GM12878 (cell line): ENCODE measurements around the gene SLC45A3. TPM values are rescaled to one million over a fixed set of nuclear protein-coding genes. Genes with fewer than 3 reads are reported as not detected.

Experiments used
- ATAC-seq: fragments of 200-7000 bp; cut with Tn5 transposase; 3 replicates; pipeline ENCODE4 v1.9.1; 2020; ENCODE audit warnings: mild to moderate bottlenecking, moderate library complexity
- BruUV-seq: library from RNA; stranded (reverse); fragments of 400-500 nt; replicated peaks from 2 replicates; lab custom pipeline; 2021; lab: Mats Ljungman, UMichigan
- CTCF ChIA-PET: fragments of 300-600 bp; sonication (Branson Sonifier 250); formaldehyde crosslinking; extraction: SDS; loops from one replicate; lab custom pipeline; 2021; ENCODE audit warnings: inconsistent platforms; lab: Yijun Ruan, JAX
- POLR2A ChIA-PET: fragments of 350-600 bp; formaldehyde crosslinking; extraction: SDS; loops from one replicate; lab custom pipeline; 2021; ENCODE audit warnings: inconsistent platforms; lab: Charles Lee
- RAD21 ChIA-PET: fragments of 300-600 bp; sonication (Branson Sonifier 250); formaldehyde crosslinking; loops from one replicate; lab custom pipeline; 2023; ENCODE audit warnings: antibody characterized with exemption; ENCODE audit not compliant: unreplicated experiment; lab: Charles Lee
- SMC1A ChIA-PET: fragments of 300-600 bp; sonication (Branson Sonifier 250); formaldehyde crosslinking; loops from one replicate; lab custom pipeline; 2023; ENCODE audit not compliant: unreplicated experiment, uncharacterized antibody; lab: Charles Lee
- DNase-seq: peaks from one replicate; pipeline ENCODE4 v3.0.0-alpha.2; 2011; ENCODE audit warnings: low read depth, low spot score
- FAIRE-seq: peaks from 3 replicates; lab custom pipeline; 2011; peaks lifted over from hg19 to GRCh38; lab: Jason Lieb, UNC
- H2AFZ ChIP-seq: 2 replicates; pipeline ENCODE4 v1.6.0; 2011; ENCODE audit warnings: low read depth, low read length, control low read depth; ENCODE audit not compliant: control insufficient read depth
- H3K27ac ChIP-seq: 2 replicates; pipeline ENCODE4 v1.5.1; 2011; ENCODE audit warnings: control low read depth; ENCODE audit not compliant: control insufficient read depth, insufficient read depth
- H3K27me3 ChIP-seq, 2 experiments: replicated peaks in 1 of 2; 2 replicates each; pipeline versions ENCODE4 v1.6.0 to v1.6.1; 2011; ENCODE audit warnings: low read length in 1 of 2; ENCODE audit not compliant: control insufficient read depth in 2 of 2, insufficient read depth in 2 of 2
- H3K36me3 ChIP-seq, 2 experiments: 2 replicates each; pipeline ENCODE4 v1.5.1; 2011; ENCODE audit warnings: low read length in 1 of 2; ENCODE audit not compliant: control insufficient read depth in 2 of 2, insufficient read depth in 2 of 2
- H3K4me1 ChIP-seq: 2 replicates; pipeline ENCODE4 v1.6.1; 2011; ENCODE audit warnings: mild to moderate bottlenecking, low read length, moderate library complexity, mixed read lengths; ENCODE audit not compliant: control insufficient read depth, insufficient read depth
- H3K4me2 ChIP-seq: 2 replicates; pipeline ENCODE4 v1.6.0; 2011; ENCODE audit warnings: control low read depth; ENCODE audit not compliant: control insufficient read depth, insufficient read depth
- H3K4me3 ChIP-seq: fragments of 200-600 bp; sonication (generic); 2 replicates; pipeline ENCODE4 v1.5.1; 2016
- H3K79me2 ChIP-seq: 2 replicates; pipeline ENCODE4 v1.6.0; 2011; ENCODE audit warnings: low read length; ENCODE audit not compliant: control insufficient read depth, insufficient read depth
- H3K9ac ChIP-seq: 2 replicates; pipeline ENCODE4 v1.8.0; 2011; ENCODE audit warnings: low read length, control low read depth, mixed read lengths; ENCODE audit not compliant: control insufficient read depth, insufficient read depth
- H3K9me3 ChIP-seq: replicated peaks from 3 replicates; pipeline ENCODE4 v1.5.1; 2011; ENCODE audit warnings: mild to moderate bottlenecking, low read length; ENCODE audit not compliant: control insufficient read depth, insufficient read depth
- H4K20me1 ChIP-seq: 2 replicates; pipeline ENCODE4 v1.6.0; 2011; ENCODE audit not compliant: control insufficient read depth, insufficient read depth
- FOXM1 ChIP-seq: IDR thresholded peaks from 2 replicates; pipeline ENCODE4 v1.6.1; 2012; ENCODE audit warnings: low read depth, mild to moderate bottlenecking, inconsistent platforms, low read length, moderate library complexity
- HSF1 ChIP-seq: fragments of 150-350 bp; IDR thresholded peaks from 2 replicates; pipeline ENCODE4 v1.6.1; 2014; ENCODE audit warnings: mild to moderate bottlenecking, low read depth, low read length
- KAT2A ChIP-seq: conservative IDR thresholded peaks from 2 replicates; pipeline ENCODE4 v1.6.1; 2011; ENCODE audit warnings: low read depth, low read length; ENCODE audit not compliant: control insufficient read depth
- MTA2 ChIP-seq: fragments of 450-650 bp; IDR thresholded peaks from 2 replicates; pipeline ENCODE4 v1.6.1; 2016; ENCODE audit warnings: low read depth, mild to moderate bottlenecking, moderate library complexity
- RB1 ChIP-seq: fragments of 450-650 bp; formaldehyde crosslinking; IDR thresholded peaks from 2 replicates; pipeline ENCODE4 v1.6.1; 2017; ENCODE audit warnings: mild to moderate bottlenecking, borderline replicate concordance
- SREBF1 ChIP-seq: IDR thresholded peaks from 2 replicates; pipeline ENCODE4 v1.6.1; 2012; ENCODE audit warnings: mild to moderate bottlenecking, low read length
- STAT1 ChIP-seq: fragments of 450-650 bp; conservative IDR thresholded peaks from 2 replicates; pipeline ENCODE4 v1.6.1; 2014; ENCODE audit warnings: antibody characterized with exemption, mild to moderate bottlenecking
- SUZ12 ChIP-seq: fragments of 200-600 bp; sonication (generic); IDR thresholded peaks from one replicate; pipeline ENCODE4 v1.6.1; 2018; ENCODE audit warnings: antibody characterized with exemption, mild to moderate bottlenecking; ENCODE audit not compliant: unreplicated experiment
- ZBTB40 ChIP-seq: fragments of 450-650 bp; IDR thresholded peaks from 2 replicates; pipeline ENCODE4 v1.6.1; 2016; ENCODE audit warnings: mild to moderate bottlenecking, moderate library complexity, borderline replicate concordance
- ZNF217 ChIP-seq: fragments of 450-650 bp; IDR thresholded peaks from 2 replicates; pipeline ENCODE4 v1.6.1; 2017; ENCODE audit warnings: antibody characterized with exemption, mild to moderate bottlenecking
- WGBS: methylation state at CpG from one replicate; pipeline ENCODE4 v1.1.6; 2016; ENCODE audit warnings: low lambda C conversion rate; ENCODE audit not compliant: insufficient replicate concordance, insufficient coverage; ENCODE audit errors: missing lambda C conversion rate; 5-methylcytosine and 5-hydroxymethylcytosine counted together
- in situ Hi-C: fragments of 300-500 bp; cut with MboI; formaldehyde crosslinking; loops from 9 replicates; pipeline ENCODE4 v1.14.3; 2018; ENCODE audit warnings: mixed read lengths
- intact Hi-C: fragments of 100-400 bp; cut with micrococcal nuclease; formaldehyde crosslinking; loops from one replicate; pipeline ENCODE4 v1.14.2; 2022; ENCODE audit not compliant: unreplicated experiment
- polyA plus RNA-seq, 11 experiments: library from polyadenylated mRNA; depleted of rRNA in 4 of 11; unstranded in 6 of 11; stranded (reverse) in 5 of 11; fragments of >200 nt; fragmentation: Nextera tagmentation in 4 of 11; fragmentation: Illumina TruSeq in 1 of 11; extraction: Ambion mirVana in 4 of 11; extraction: Trizol in 1 of 11; gene quantifications; 1 replicate in 1 of 11; 2 replicates in 10 of 11; pipeline versions ENCODE4 v1.2.1 to v1.2.3, GENCODE V29; 2011 to 2016; ENCODE audit warnings: inconsistent platforms in 2 of 11, missing spikeins in 2 of 11, low read depth in 1 of 11
- total RNA-seq, 4 experiments: library from RNA; depleted of rRNA in 3 of 4; stranded (reverse); fragments of >200 nt in 3 of 4; fragmentation: Illumina TruSeq in 1 of 4; extraction: Trizol in 1 of 4; gene quantifications; 2 replicates each; pipeline versions ENCODE4 v1.2.1 to v1.2.3, GENCODE V29; 2013 to 2021
- TF ChIP-seq, protein P1 (sequence below): IDR thresholded peaks from 2 replicates; pipeline ENCODE4 v1.6.1; 2012; ENCODE audit warnings: low read depth, low read length, improper control_type of control experiment
- TF ChIP-seq, protein P2 (sequence below): fragments of 450-650 bp; IDR thresholded peaks from 2 replicates; pipeline ENCODE4 v1.6.1; 2014; ENCODE audit warnings: mild to moderate bottlenecking

The SLC45A3 gene
- total and polyA plus RNA-seq, 10 of the 15 experiments (the other 5 are each of a cell fraction or from before 2014, with no cell fraction given) = 0.26 to 10.3 (median 4.1) TPM

DNA sequence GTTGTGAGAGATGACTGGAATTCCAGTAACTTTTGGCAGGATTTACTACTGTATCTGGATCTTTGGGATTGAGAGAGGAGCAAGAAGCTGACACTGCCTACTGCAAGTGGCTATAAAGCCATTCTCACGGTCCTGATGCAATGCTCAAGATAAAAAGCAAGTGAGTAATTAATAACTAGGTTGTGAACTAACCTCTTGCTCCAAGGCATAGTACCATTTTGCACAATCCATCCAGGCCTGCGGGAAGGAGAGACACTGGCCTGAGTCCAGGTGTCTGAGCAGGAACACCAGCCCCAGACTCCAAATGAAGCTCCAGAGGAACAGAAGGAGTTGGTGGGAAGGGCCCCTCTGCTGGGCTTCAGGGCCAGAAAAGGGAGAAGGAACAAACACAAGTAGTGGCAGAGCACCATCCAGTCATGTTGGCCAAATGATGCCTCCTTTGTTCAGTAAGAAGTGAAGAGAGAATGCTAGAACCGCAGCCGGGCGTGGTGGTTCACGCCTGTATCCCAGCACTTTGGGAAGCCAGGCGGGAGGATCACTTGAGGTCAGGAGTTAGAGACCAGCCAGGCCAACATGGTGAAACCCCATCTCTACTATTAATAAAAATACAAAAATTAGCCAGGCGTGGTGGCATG lies 9.9 kb upstream of the SLC45A3 start:
- Histone ChIP-seq H3K4me3 (no peak overlapping the region), H3K27ac (no peak overlapping the region), H3K79me2 (no peaks in the 10 kb centered on the region), H3K4me2 (no peak overlapping the region), H3K4me1 (peaks cover 6% of the 10 kb centered on the region; the same call in 1 of the 2 replicates), H3K36me3 (no peaks in the 10 kb centered on the region), H3K27me3 (no peaks in the 10 kb centered on the region), H4K20me1 (no peaks in the 10 kb centered on the region), H3K9ac (no peak overlapping the region), H2AFZ (no peak overlapping the region), H3K9me3 (no peaks in the 10 kb centered on the region)
- ChIA-PET CTCF (interaction anchor here (1.3 to 1.4 kb wide), 2 partner anchors 20 to 31 kb away, joined by 3 to 7 read pairs; no protein-coding TSS in a partner anchor), SMC1A (interaction anchor here (0.8 kb wide), 1 partner anchor 32 kb away, joined by 3 read pairs; no protein-coding TSS in a partner anchor), RAD21 (interaction anchor here (0.7 to 2.1 kb wide), 2 partner anchors 20 to 32 kb away, joined by 3 to 7 read pairs; no protein-coding TSS in a partner anchor), POLR2A (interaction anchor here (1.4 kb wide), 1 partner anchor 21 kb away, joined by 4 read pairs; no protein-coding TSS in a partner anchor)
- intact Hi-C loops (no loop called here), in situ Hi-C loops (no loop called here)
- ATAC-seq = no peak
- DNase-seq = no peak
- 50% methylated on average over 8 of the region's 8 CpGs for WGBS
- BruUV-seq = no TSS peak
- no peak for FAIRE-seq
- TF ChIP-seq STAT1 (no peak), RB1 (no peak), FOXM1 (no peak), ZBTB40 (no peak), SUZ12 (no peak), KAT2A (no peak), ZNF217 (no peak), MTA2 (no peak), HSF1 (no peak), SREBF1 (no peak)
- TF ChIP-seq, protein P1, sequence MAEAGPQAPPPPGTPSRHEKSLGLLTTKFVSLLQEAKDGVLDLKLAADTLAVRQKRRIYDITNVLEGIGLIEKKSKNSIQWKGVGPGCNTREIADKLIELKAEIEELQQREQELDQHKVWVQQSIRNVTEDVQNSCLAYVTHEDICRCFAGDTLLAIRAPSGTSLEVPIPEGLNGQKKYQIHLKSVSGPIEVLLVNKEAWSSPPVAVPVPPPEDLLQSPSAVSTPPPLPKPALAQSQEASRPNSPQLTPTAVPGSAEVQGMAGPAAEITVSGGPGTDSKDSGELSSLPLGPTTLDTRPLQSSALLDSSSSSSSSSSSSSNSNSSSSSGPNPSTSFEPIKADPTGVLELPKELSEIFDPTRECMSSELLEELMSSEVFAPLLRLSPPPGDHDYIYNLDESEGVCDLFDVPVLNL = no peak
- TF ChIP-seq, protein P2, sequence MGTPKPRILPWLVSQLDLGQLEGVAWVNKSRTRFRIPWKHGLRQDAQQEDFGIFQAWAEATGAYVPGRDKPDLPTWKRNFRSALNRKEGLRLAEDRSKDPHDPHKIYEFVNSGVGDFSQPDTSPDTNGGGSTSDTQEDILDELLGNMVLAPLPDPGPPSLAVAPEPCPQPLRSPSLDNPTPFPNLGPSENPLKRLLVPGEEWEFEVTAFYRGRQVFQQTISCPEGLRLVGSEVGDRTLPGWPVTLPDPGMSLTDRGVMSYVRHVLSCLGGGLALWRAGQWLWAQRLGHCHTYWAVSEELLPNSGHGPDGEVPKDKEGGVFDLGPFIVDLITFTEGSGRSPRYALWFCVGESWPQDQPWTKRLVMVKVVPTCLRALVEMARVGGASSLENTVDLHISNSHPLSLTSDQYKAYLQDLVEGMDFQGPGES = no peak
